Activated CD4-positive, alpha-beta T cell treated with anti-CD3 and anti-CD28 coated beads for 36 hours (primary cell): ENCODE data around the gene RAMACL. TPM values are rescaled to one million over a fixed set of nuclear protein-coding genes. Genes with fewer than 3 reads are reported as not detected.

Source experiments
- ATAC-seq: fragments of 200-7000 bp; cut with Tn5 transposase; one replicate; pipeline ENCODE4 v1.10.0; 2021; ENCODE audit warnings: mild to moderate bottlenecking, moderate library complexity
- CTCF ChIA-PET: fragments of 350-600 bp; sonication (Branson Sonifier 250); formaldehyde crosslinking; loops from one replicate; lab custom pipeline; 2021; ENCODE audit warnings: antibody characterized with exemption; lab: Charles Lee
- POLR2A ChIA-PET: fragments of 350-600 bp; sonication (Branson Sonifier 250); formaldehyde crosslinking; loops from one replicate; lab custom pipeline; 2021; ENCODE audit warnings: antibody characterized with exemption, inconsistent platforms; lab: Charles Lee
- DNase-seq: peaks from one replicate; pipeline ENCODE4 v3.0.0-alpha.2; 2020
- H3K27ac Mint-ChIP-seq: one replicate; pipeline ENCODE4 v1.8.0; 2021; ENCODE audit warnings: mixed read lengths
- H3K27me3 Mint-ChIP-seq: one replicate; pipeline ENCODE4 v1.8.0; 2021; ENCODE audit warnings: mixed read lengths
- H3K36me3 Mint-ChIP-seq: one replicate; pipeline ENCODE4 v1.8.0; 2021; ENCODE audit warnings: low read depth, mixed read lengths
- H3K4me1 Mint-ChIP-seq: one replicate; pipeline ENCODE4 v1.8.0; 2021; ENCODE audit warnings: mixed read lengths
- H3K4me3 Mint-ChIP-seq: one replicate; pipeline ENCODE4 v1.8.0; 2021; ENCODE audit warnings: mild to moderate bottlenecking, moderate library complexity, mixed read lengths
- H3K9me3 Mint-ChIP-seq: one replicate; pipeline ENCODE4 v1.8.0; 2021; ENCODE audit warnings: low read depth, mixed read lengths
- intact Hi-C, 2 experiments: fragments of 100-400 bp; cut with DNase I in 1 of 2; cut with micrococcal nuclease in 1 of 2; formaldehyde crosslinking; loops; one replicate each; pipeline versions ENCODE4 v1.14.2 to v1.15.1; 2022 to 2024; cut with DNase I, micrococcal nuclease
- total RNA-seq, 2 experiments: library from RNA; stranded (reverse); gene quantifications; one replicate each; pipeline ENCODE4 v1.2.3, GENCODE V29; 2021

Gene RAMACL
- total RNA-seq, 2 experiments from 2014 or later = 0.30 to 0.41 TPM

DNA sequence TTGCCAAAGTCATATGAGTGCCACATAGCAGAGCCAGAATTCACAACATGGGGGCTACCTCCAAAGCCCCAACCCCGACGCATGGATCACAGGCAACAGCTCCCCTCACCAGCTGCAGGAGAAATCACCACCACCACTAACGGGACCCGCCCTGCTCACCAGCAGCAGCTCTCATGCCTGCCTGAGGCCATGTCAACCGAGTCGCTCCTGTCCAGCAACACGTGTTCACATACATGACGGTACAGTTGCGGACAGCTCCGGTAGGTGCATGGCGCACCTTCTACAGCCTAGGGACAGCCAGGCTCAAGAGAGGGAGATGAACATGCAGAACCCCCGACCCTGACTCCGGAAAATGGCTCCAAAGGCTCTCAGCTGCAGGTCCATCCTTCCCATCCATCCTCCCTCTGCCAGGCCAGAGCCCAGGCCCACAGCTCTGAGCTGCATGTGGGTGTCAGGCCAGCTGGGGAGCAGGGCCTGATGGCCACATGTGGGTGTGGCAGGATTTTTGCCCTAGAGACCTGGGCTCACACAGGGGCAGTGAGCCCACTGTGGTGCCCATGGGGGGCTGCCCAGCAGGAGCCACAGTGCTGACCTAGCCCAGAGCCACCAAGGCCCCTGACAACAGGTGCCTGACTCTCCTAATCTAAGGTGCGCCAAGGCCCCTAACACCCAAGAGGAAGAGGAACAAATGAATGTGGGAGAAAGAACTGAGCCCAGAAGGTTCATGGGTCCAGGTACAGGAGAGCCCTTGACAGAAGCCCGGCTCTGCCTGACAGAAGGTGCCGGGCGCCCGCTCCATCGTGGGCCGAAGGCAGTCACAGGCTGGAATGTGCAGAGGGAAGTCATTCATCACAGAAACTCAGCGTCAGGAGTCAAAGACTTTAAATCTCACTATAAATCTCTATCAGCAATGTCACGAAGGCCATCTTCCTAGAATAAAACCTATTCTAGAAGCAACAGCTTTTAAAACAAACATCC lies 30.1 kb upstream of the RAMACL start:
- intact Hi-C loops = no loop called here
- DNase-seq (no peak), ATAC-seq (no peak)
- ChIA-PET POLR2A (no interaction called here), CTCF (no interaction called here)
- Mint-ChIP-seq H3K4me1 (no peaks in the 10 kb centered on the region), H3K9me3 (no peaks in the 10 kb centered on the region), H3K27ac (no peak overlapping the region), H3K36me3 (no peaks in the 10 kb centered on the region), H3K4me3 (no peak overlapping the region), H3K27me3 (no peaks in the 10 kb centered on the region)

- DNase-seq (no peak), ATAC-seq (no peak)
- intact Hi-C loops = no loop called here
- Mint-ChIP-seq H3K36me3 (no peaks in the 10 kb centered on the region), H3K4me3 (no peak overlapping the region), H3K9me3 (no peaks in the 10 kb centered on the region), H3K27me3 (no peaks in the 10 kb centered on the region), H3K27ac (no peak overlapping the region), H3K4me1 (no peaks in the 10 kb centered on the region)
- ChIA-PET POLR2A (no interaction called here), CTCF (no interaction called here)
Observed at GRCh38 chr6:166615059-166615770, 28.7 kb upstream of the RAMACL start.

GRCh38 chr6:166614589-166614988 lies 28.1 kb upstream of the RAMACL start:
- H3K9me3 Mint-ChIP-seq = no peaks in the 10 kb centered on the region
- no peaks in the 10 kb centered on the region for H3K4me1 Mint-ChIP-seq
- DNase-seq (no peak), ATAC-seq (no peak)
- no peak overlapping the region for H3K4me3 Mint-ChIP-seq
- intact Hi-C loops = no loop called here
- no peaks in the 10 kb centered on the region for H3K36me3 Mint-ChIP-seq
- CTCF ChIA-PET = no interaction called here
- H3K27ac Mint-ChIP-seq = no peak overlapping the region
- POLR2A ChIA-PET = no interaction called here
- H3K27me3 Mint-ChIP-seq = no peaks in the 10 kb centered on the region

DNA sequence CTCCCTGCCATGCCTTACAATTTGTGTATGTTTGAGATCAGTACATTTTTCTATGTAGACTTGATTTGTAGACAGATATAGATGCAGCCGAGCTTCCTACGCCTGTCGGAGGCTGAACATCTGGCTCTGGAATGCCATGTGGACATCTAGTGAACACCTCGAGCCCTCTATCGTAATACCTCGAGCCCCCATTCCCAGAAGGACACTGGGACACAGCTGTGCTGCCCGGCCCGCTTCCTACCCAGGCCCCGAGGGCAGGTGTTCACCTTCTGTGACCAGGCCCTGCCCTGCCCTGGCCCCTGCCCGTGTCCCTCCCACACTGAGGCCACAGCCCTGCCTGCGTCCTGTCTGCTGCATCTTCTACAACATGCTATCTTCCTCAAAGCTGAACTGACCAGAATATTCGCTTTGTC lies 27.7 kb upstream of the RAMACL start:
- ATAC-seq = no peak
- Mint-ChIP-seq H3K27me3 (no peaks in the 10 kb centered on the region), H3K36me3 (no peaks in the 10 kb centered on the region), H3K9me3 (no peaks in the 10 kb centered on the region), H3K4me1 (no peaks in the 10 kb centered on the region), H3K27ac (no peak overlapping the region), H3K4me3 (no peak overlapping the region)
- DNase-seq = no peak
- ChIA-PET POLR2A (no interaction called here), CTCF (no interaction called here)
- intact Hi-C loops = no loop called here

- no peaks in the 10 kb centered on the region for H3K27me3 Mint-ChIP-seq
- H3K27ac Mint-ChIP-seq = no peak overlapping the region
- ChIA-PET POLR2A (interaction anchor here (0.8 kb wide), 1 partner anchor 14 kb away, joined by 4 read pairs; no protein-coding TSS in a partner anchor), CTCF (interaction anchor here (0.6 kb wide), 1 partner anchor 24 kb away, joined by 3 read pairs; no protein-coding TSS in a partner anchor)
- DNase-seq = no peak
- no peak overlapping the region for H3K4me3 Mint-ChIP-seq
- intact Hi-C loops = no loop called here
- ATAC-seq = no peak
- no peaks in the 10 kb centered on the region for H3K4me1 Mint-ChIP-seq
- no peaks in the 10 kb centered on the region for H3K9me3 Mint-ChIP-seq
- H3K36me3 Mint-ChIP-seq = no peaks in the 10 kb centered on the region
Observed at GRCh38 chr6:166613027-166613426, 26.5 kb upstream of the RAMACL start.

- H3K36me3 Mint-ChIP-seq = no peaks in the 10 kb centered on the region
- H3K27ac Mint-ChIP-seq = no peak overlapping the region
- ChIA-PET CTCF (interaction anchor here (0.6 to 1.6 kb wide), 3 partner anchors 12 to 107 kb away, joined by 3 read pairs; no protein-coding TSS in a partner anchor), POLR2A (no interaction called here)
- ATAC-seq (no peak), DNase-seq (no peak)
- intact Hi-C loops = no loop called here
- no peaks in the 10 kb centered on the region for H3K4me1 Mint-ChIP-seq
- H3K9me3 Mint-ChIP-seq = no peaks in the 10 kb centered on the region
- H3K4me3 Mint-ChIP-seq = no peak overlapping the region
- H3K27me3 Mint-ChIP-seq = no peaks in the 10 kb centered on the region
Observed at GRCh38 chr6:166612471-166612881, 26.0 kb upstream of the RAMACL start.

DNA sequence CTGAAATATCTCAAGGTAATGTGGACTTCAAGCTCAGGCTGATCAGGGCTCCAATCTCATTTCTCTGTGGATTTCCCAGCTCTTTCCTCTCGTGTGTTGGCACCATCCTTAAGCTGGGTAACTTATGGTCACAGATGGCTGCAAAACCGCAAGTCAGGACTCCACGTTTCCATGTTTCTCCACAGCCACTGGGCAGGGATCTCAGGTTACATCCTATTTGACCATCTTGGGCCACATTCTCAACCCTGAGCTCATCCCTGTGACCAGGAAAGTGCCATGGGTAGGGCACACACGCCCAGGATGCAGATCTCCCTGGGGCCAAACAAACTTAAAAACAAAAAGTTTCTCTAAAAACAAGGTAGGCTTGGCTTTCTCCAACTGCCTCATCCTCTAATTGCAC lies 25.2 kb upstream of the RAMACL start:
- DNase-seq (no peak), ATAC-seq (no peak)
- no peaks in the 10 kb centered on the region for H3K4me1 Mint-ChIP-seq
- H3K36me3 Mint-ChIP-seq = no peaks in the 10 kb centered on the region
- H3K27me3 Mint-ChIP-seq = no peaks in the 10 kb centered on the region
- no peak overlapping the region for H3K27ac Mint-ChIP-seq
- intact Hi-C loops = no loop called here
- H3K4me3 Mint-ChIP-seq = no peak overlapping the region
- ChIA-PET POLR2A (no interaction called here), CTCF (interaction anchor here (0.7 to 1.6 kb wide), 2 partner anchors 11 to 108 kb away, joined by 3 read pairs; no protein-coding TSS in a partner anchor)
- H3K9me3 Mint-ChIP-seq = no peaks in the 10 kb centered on the region

DNA sequence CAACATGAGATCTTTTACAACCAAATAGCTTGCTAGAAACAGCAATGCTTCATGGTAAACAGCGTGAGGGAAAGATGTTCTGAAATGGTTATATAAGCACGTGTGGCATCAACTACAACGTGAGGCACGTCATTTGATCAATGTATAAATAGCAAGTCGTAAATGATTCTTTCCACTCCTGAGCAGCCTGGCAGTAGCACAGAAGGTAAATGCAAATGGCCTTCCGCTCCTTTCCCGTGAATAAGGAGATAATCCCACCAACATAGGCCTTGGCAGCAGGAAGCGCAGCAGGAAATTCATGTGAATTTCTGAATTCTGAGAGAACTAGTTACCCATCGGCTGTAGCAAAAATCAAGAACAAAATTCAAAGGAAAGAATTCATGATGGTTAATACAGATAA lies 23.6 kb upstream of the RAMACL start:
- ATAC-seq (no peak), DNase-seq (no peak)
- no peaks in the 10 kb centered on the region for H3K4me1 Mint-ChIP-seq
- no peaks in the 10 kb centered on the region for H3K36me3 Mint-ChIP-seq
- ChIA-PET POLR2A (no interaction called here), CTCF (no interaction called here)
- no peaks in the 10 kb centered on the region for H3K9me3 Mint-ChIP-seq
- no peak overlapping the region for H3K4me3 Mint-ChIP-seq
- no peaks in the 10 kb centered on the region for H3K27me3 Mint-ChIP-seq
- no peak overlapping the region for H3K27ac Mint-ChIP-seq
- intact Hi-C loops = no loop called here

DNA sequence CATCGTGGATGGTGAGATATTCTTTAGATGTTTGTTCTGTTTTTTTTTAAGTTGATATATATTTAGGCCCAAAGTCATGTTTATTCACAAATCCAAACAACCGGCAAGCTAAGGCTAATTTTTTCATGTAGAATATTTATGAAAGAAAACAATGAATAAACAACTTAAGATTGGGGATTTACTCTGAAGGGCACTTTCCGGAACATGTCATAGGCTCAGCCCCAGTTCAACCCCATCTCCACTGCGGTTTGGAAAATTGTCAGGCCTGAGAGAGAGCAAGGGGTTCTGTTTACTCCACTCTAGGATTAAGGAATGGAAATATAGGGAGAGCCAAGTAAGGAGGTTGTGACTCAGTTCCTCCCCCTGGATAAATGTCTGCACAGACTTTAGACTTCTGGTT lies 22.3 kb upstream of the RAMACL start:
- Mint-ChIP-seq H3K27ac (no peak overlapping the region), H3K4me1 (no peaks in the 10 kb centered on the region), H3K9me3 (no peaks in the 10 kb centered on the region), H3K4me3 (no peak overlapping the region), H3K36me3 (no peaks in the 10 kb centered on the region), H3K27me3 (no peaks in the 10 kb centered on the region)
- no peak for ATAC-seq
- intact Hi-C loops = no loop called here
- POLR2A ChIA-PET = no interaction called here
- CTCF ChIA-PET = no interaction called here
- no peak for DNase-seq

DNA sequence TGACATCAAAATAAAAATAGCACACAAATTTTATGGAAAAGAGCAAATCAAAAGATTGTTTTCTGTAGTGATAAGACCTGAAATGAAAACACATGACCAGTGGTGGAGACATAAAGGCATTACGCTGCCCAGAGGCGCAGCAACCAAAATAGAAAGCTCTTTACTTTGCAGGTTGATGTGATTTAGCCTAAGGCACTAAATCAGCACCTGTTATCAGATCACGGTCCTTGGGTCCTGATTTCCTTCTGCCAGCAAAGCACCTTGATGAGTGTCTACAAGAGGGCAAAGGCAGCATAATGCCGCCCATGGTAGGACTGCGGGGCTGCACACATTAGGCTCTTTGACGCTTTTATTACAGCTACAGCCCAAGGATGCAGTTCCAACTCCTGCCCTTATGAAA lies 19.3 kb upstream of the RAMACL start:
- no peaks in the 10 kb centered on the region for H3K36me3 Mint-ChIP-seq
- H3K4me3 Mint-ChIP-seq = no peak overlapping the region
- no peaks in the 10 kb centered on the region for H3K27me3 Mint-ChIP-seq
- no peak for ATAC-seq
- intact Hi-C loops = no loop called here
- no peak overlapping the region for H3K27ac Mint-ChIP-seq
- DNase-seq = no peak
- ChIA-PET CTCF (no interaction called here), POLR2A (no interaction called here)
- H3K4me1 Mint-ChIP-seq = no peaks in the 10 kb centered on the region
- no peaks in the 10 kb centered on the region for H3K9me3 Mint-ChIP-seq

DNA sequence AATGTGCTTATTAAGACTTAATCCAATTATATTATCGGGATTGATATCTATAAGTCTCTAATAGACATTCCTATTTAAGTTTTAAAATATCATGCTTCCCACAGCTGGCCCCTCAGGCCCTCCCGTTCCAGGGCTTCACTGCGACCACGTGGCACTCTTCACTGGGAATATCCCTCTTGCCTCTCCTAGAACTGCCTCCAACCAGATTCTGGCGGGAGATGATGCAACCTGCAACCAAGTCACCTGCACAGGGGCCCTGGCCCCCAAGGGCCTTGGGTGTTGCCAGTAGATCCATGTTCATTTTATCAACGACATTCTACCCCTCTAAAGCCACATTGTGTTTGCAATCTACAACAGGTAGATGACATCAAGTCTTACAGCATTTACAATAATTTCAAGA lies 18.4 kb upstream of the RAMACL start:
- no peaks in the 10 kb centered on the region for H3K4me1 Mint-ChIP-seq
- no peak overlapping the region for H3K4me3 Mint-ChIP-seq
- H3K9me3 Mint-ChIP-seq = no peaks in the 10 kb centered on the region
- intact Hi-C loops = no loop called here
- DNase-seq = no peak
- ChIA-PET CTCF (no interaction called here), POLR2A (no interaction called here)
- no peaks in the 10 kb centered on the region for H3K36me3 Mint-ChIP-seq
- no peaks in the 10 kb centered on the region for H3K27me3 Mint-ChIP-seq
- no peak overlapping the region for H3K27ac Mint-ChIP-seq
- ATAC-seq = no peak

DNA sequence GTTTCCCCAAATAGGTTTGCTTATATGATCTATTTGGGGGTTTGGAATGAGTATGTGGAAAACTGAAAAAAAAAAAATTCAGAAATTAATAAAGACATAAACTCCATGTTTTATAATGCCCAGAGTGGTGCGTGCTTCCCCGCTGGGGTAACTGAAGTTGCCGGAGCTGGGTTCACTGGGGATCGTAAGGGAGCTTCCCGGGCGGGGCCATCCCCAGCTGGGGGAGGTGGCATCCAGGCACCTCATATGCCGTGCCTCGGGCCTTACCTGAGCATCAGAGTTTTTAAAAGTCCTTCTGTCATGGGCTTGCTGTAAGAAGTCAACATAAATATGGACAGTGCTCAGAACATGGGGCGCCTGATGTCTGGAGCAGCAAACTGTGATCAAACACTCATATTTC lies 17.9 kb upstream of the RAMACL start:
- no peak for DNase-seq
- ChIA-PET CTCF (no interaction called here), POLR2A (no interaction called here)
- H3K36me3 Mint-ChIP-seq = no peaks in the 10 kb centered on the region
- ATAC-seq = no peak
- H3K27ac Mint-ChIP-seq = no peak overlapping the region
- no peaks in the 10 kb centered on the region for H3K27me3 Mint-ChIP-seq
- no peaks in the 10 kb centered on the region for H3K9me3 Mint-ChIP-seq
- no peak overlapping the region for H3K4me3 Mint-ChIP-seq
- intact Hi-C loops = no loop called here
- no peaks in the 10 kb centered on the region for H3K4me1 Mint-ChIP-seq
